ENCODE measurements around the gene DCAF12. TPM values are rescaled to one million over a fixed set of nuclear protein-coding genes. Genes with fewer than 3 reads are reported as not detected.

The DCAF12 gene
- total RNA-seq, 4 donors from 2014 or later = 21.3 to 34.9 (median 24.2) TPM

GRCh38 chr9:34124099-34124498 is 2.4 kb downstream of the DCAF12 start:
- no peaks in the 10 kb centered on the region for H3K27me3 ChIP-seq
- peaks cover 0 to 58% (median 23%) of the 10 kb centered on the region in 4 donors for H3K4me1 ChIP-seq
- H3K4me3 ChIP-seq = peak overlapping the region in 1 of 4 donors; percentile 89
- H3K27ac ChIP-seq = peak overlapping the region in 2 of 4 donors; percentile 85 to 91
- peaks cover 0 to 20% (median 0%) of the 10 kb centered on the region in 3 donors for H3K36me3 ChIP-seq
- DNase-seq (ENCODE audit: low spot score in 2 of 2) = no peak
- 24 to 36% methylated on average over 4 of the region's 4 CpGs for WGBS, 2 donors
- no peak for TF ChIP-seq POLR2A (IDR thresholded peaks at IDR 0.05)
- TF ChIP-seq EP300 (IDR thresholded peaks at IDR 0.05) = no peak
- TF ChIP-seq CTCF (IDR thresholded peaks at IDR 0.05) = no peak
- H3K9me3 ChIP-seq = no peaks in the 10 kb centered on the region

GRCh38 chr9:34123682-34124081 is 2.8 kb downstream of the DCAF12 start:
- peak overlapping the region in 1 of 4 donors; percentile 91 for H3K27ac ChIP-seq
- H3K27me3 ChIP-seq = no peaks in the 10 kb centered on the region
- TF ChIP-seq EP300 (IDR thresholded peaks at IDR 0.05) (peak in 1 of 2 donors; percentile 62), POLR2A (IDR thresholded peaks at IDR 0.05) (no peak)
- peak in 1 of 2 donors; percentile 30 for DNase-seq (ENCODE audit: low spot score in 2 of 2)
- WGBS, 2 donors = 54 to 59% methylated on average over 6 of the region's 6 CpGs
- H3K36me3 ChIP-seq = peaks cover 0 to 22% (median 0%) of the 10 kb centered on the region in 3 donors
- H3K4me1 ChIP-seq = peaks cover 0 to 58% (median 23%) of the 10 kb centered on the region in 4 donors
- H3K4me3 ChIP-seq = no peak overlapping the region
- no peaks in the 10 kb centered on the region for H3K9me3 ChIP-seq

GRCh38 chr9:34121996-34122395 is 4.5 kb downstream of the DCAF12 start:
- H3K9me3 ChIP-seq = no peaks in the 10 kb centered on the region
- H3K27me3 ChIP-seq = no peaks in the 10 kb centered on the region
- 63 to 67% methylated on average over 3 of the region's 3 CpGs for WGBS, 2 donors
- TF ChIP-seq EP300 (IDR thresholded peaks at IDR 0.05) (no peak), CTCF (IDR thresholded peaks at IDR 0.05) (no peak), POLR2A (IDR thresholded peaks at IDR 0.05) (no peak)
- H3K27ac ChIP-seq = no peak overlapping the region
- H3K4me3 ChIP-seq = no peak overlapping the region
- peaks cover 0 to 39% (median 0%) of the 10 kb centered on the region in 3 donors for H3K36me3 ChIP-seq
- H3K4me1 ChIP-seq = peaks cover 0 to 51% (median 21%) of the 10 kb centered on the region in 4 donors
- no peak for DNase-seq (ENCODE audit: low spot score in 2 of 2)

GRCh38 chr9:34119713-34120112 is 6.8 kb downstream of the DCAF12 start:
- peaks cover 0 to 41% (median 13%) of the 10 kb centered on the region in 4 donors for H3K4me1 ChIP-seq
- no peak for TF ChIP-seq POLR2A (IDR thresholded peaks at IDR 0.05)
- TF ChIP-seq CTCF (IDR thresholded peaks at IDR 0.05) = no peak
- no peak for TF ChIP-seq EP300 (IDR thresholded peaks at IDR 0.05)
- WGBS, 2 donors = 96 to 98% methylated on average over 3 of the region's 3 CpGs

GRCh38 chr9:34114436-34114835 is 12.1 kb downstream of the DCAF12 start:
- TF ChIP-seq POLR2A (IDR thresholded peaks at IDR 0.05) (no peak), EP300 (IDR thresholded peaks at IDR 0.05) (no peak), CTCF (IDR thresholded peaks at IDR 0.05) (no peak)
- H3K9me3 ChIP-seq = no peaks in the 10 kb centered on the region
- peaks cover 0 to 19% (median 0%) of the 10 kb centered on the region in 4 donors for H3K4me1 ChIP-seq
- peaks cover 0 to 76% (median 0%) of the 10 kb centered on the region in 3 donors for H3K36me3 ChIP-seq
- H3K4me3 ChIP-seq = no peak overlapping the region
- H3K27me3 ChIP-seq = no peaks in the 10 kb centered on the region
- 84 to 85% methylated on average over 4 of the region's 4 CpGs for WGBS, 2 donors
- no peak overlapping the region for H3K27ac ChIP-seq
- DNase-seq (ENCODE audit: low spot score in 2 of 2) = no peak

More at GRCh38 chr9:34119713-34120112, 6.8 kb downstream of the DCAF12 start:
- Histone ChIP-seq H3K4me3 (no peak overlapping the region), H3K27me3 (no peaks in the 10 kb centered on the region), H3K9me3 (no peaks in the 10 kb centered on the region), H3K27ac (no peak overlapping the region), H3K36me3 (peaks cover 0 to 62% (median 0%) of the 10 kb centered on the region in 3 donors)
- no peak for DNase-seq (ENCODE audit: low spot score in 2 of 2)
